Motor neuron (in vitro differentiated cells): ENCODE measurements around the gene ECHS1. TPM values are rescaled to one million over a fixed set of nuclear protein-coding genes. Genes with fewer than 3 reads are reported as not detected.

Source experiments
- ATAC-seq, 8 experiments: fragments of 200-7000 bp; cut with Tn5 transposase; replicated peaks in 6 of 8; 2 replicates each; pipeline ENCODE4 v1.8.0; 2021; ENCODE audit warnings: mild to moderate bottlenecking in 8 of 8, moderate library complexity in 8 of 8
- H3K27ac ChIP-seq, 2 donors: fragments of 250-450 bp; sonication (Bioruptor Pico); 2 replicates each; pipeline ENCODE4 v1.9.0; 2021; ENCODE audit warnings: antibody characterized with exemption in 2 of 2, mild to moderate bottlenecking in 2 of 2, moderate library complexity in 1 of 2
- H3K4me1 ChIP-seq, 2 donors: fragments of 250-450 bp; sonication (Bioruptor Pico); replicated peaks in 1 of 2; 2 replicates each; pipeline ENCODE4 v1.6.1; 2021; ENCODE audit warnings: antibody characterized with exemption in 2 of 2, mild to moderate bottlenecking in 2 of 2, moderate library complexity in 1 of 2
- H3K4me3 ChIP-seq, 5 donors: fragments of 250-450 bp; sonication (Bioruptor Pico); 2 replicates each; pipeline ENCODE4 v1.9.0; 2021; ENCODE audit warnings: antibody characterized with exemption in 5 of 5, mild to moderate bottlenecking in 5 of 5, moderate library complexity in 4 of 5
- WGBS, 10 experiments: fragments of 450-650 bp; shearing (Covaris generic); methylation state at CpG; one replicate each; pipeline ENCODE4 v1.0.0; 2022; 5-methylcytosine and 5-hydroxymethylcytosine counted together
- in situ Hi-C, 9 experiments: fragments of 400-800 bp; cut with MboI; loops; one replicate each; pipeline ENCODE4 v1.15.0; 2021; ENCODE audit warnings: low sequenced_read_pairs in 9 of 9, low pct_unique_long_range_greater_than_20kb in 2 of 9; ENCODE audit not compliant: unreplicated experiment in 9 of 9
- total RNA-seq, 8 experiments: library from RNA; unstranded; fragments of 300-600 nt; gene quantifications; 2 replicates each; pipeline versions ENCODE4 v1.2.3 to v1.2.4, GENCODE V29; 2022

ECHS1 gene
- total RNA-seq, 8 experiments from 2014 or later, result 48.7 to 117 (median 85.1) TPM

- Histone ChIP-seq H3K4me3 (peak within 1 kb of the TSS; percentile 47 to 86 (median 57)), H3K4me1 (peaks cover 0 to 5% of the 10 kb centered on the region in 2 donors), H3K27ac (peak within 1 kb of the TSS in 1 of 2 donors; percentile 78)
- in situ Hi-C loops, result no loop called here
- peak; percentile 64 to 88 (median 84) for ATAC-seq
- 0% methylated on average over 5 of the region's 83 CpGs; no CpG with 5 or more reads in 9 of the 10 experiments for WGBS, 10 experiments
These were observed 15.6 kb downstream of the ECHS1 start, which contains the start of gene FUOM for GRCh38 chr10:133357285-133358161. TSS of gene FUOM (minus strand) at chr10:133358019. CDS start at chr10:133358007, 12 bp downstream.

- peak overlapping the region; percentile 47 to 86 (median 57) for H3K4me3 ChIP-seq
- ATAC-seq, result peak in 7 of 8 experiments; percentile 2 to 35 (median 12)
- H3K27ac ChIP-seq, result no peak overlapping the region
- in situ Hi-C loops, result no loop called here
- 19 to 35% methylated on average over 2 to 3 of the region's 27 CpGs; no CpG with 5 or more reads in 8 of the 10 experiments for WGBS, 10 experiments
- H3K4me1 ChIP-seq, result peaks cover 0 to 5% of the 10 kb centered on the region in 2 donors
These were observed 16.4 kb downstream of the ECHS1 start for GRCh38 chr10:133356549-133357284.

- ATAC-seq, result no peak
- WGBS, 10 experiments, result no CpG with 5 or more reads among the region's 3 CpGs
- H3K4me1 ChIP-seq, result peaks cover 0 to 5% of the 10 kb centered on the region in 2 donors
- H3K4me3 ChIP-seq, result no peak overlapping the region
- H3K27ac ChIP-seq, result no peak overlapping the region
- in situ Hi-C loops, result no loop called here
These were observed 17.2 kb downstream of the ECHS1 start for GRCh38 chr10:133355991-133356390.

GRCh38 chr10:133355266-133355665, 17.9 kb downstream of the ECHS1 start:
- in situ Hi-C loops, result no loop called here
- no peak overlapping the region for H3K4me3 ChIP-seq
- peaks cover 0 to 5% of the 10 kb centered on the region in 2 donors for H3K4me1 ChIP-seq
- no peak overlapping the region for H3K27ac ChIP-seq
- 56 to 87% methylated on average over 2 to 3 of the region's 6 CpGs; no CpG with 5 or more reads in 8 of the 10 experiments for WGBS, 10 experiments
- ATAC-seq, result no peak

- H3K4me1 ChIP-seq, result peaks cover 0 to 5% of the 10 kb centered on the region in 2 donors
- H3K27ac ChIP-seq, result no peak overlapping the region
- 92 to 100% methylated on average over 1 to 2 of the region's 14 CpGs; no CpG with 5 or more reads in 8 of the 10 experiments for WGBS, 10 experiments
- H3K4me3 ChIP-seq, result no peak overlapping the region
- in situ Hi-C loops, result no loop called here
- ATAC-seq, result no peak
These were observed 18.4 kb downstream of the ECHS1 start for GRCh38 chr10:133354672-133355240.

GRCh38 chr10:133353988-133354605, 19.1 kb downstream of the ECHS1 start:
- Histone ChIP-seq H3K27ac (no peak overlapping the region), H3K4me3 (no peak overlapping the region), H3K4me1 (peaks cover 0 to 5% of the 10 kb centered on the region in 2 donors)
- no peak for ATAC-seq
- WGBS, 10 experiments, result 67 to 95% (median 85%) methylated on average over 3 to 9 of the region's 16 CpGs; no CpG with 5 or more reads in 5 of the 10 experiments
- in situ Hi-C loops, result no loop called here

- H3K4me3 ChIP-seq, result no peak overlapping the region
- no peak for ATAC-seq
- peaks cover 0 to 5% of the 10 kb centered on the region in 2 donors for H3K4me1 ChIP-seq
- in situ Hi-C loops, result no loop called here
- no peak overlapping the region for H3K27ac ChIP-seq
- 17 to 100% (median 100%) methylated on average over 1 to 7 of the region's 16 CpGs; no CpG with 5 or more reads in 3 of the 10 experiments for WGBS, 10 experiments
These were observed 19.8 kb downstream of the ECHS1 start for GRCh38 chr10:133353202-133353959.

GRCh38 chr10:133351408-133352318, 21.5 kb downstream of the ECHS1 start:
- H3K4me3 ChIP-seq, result no peak overlapping the region
- in situ Hi-C loops, result no loop called here
- WGBS, 10 experiments, result 60 to 80% (median 69%) methylated on average over 1 to 7 of the region's 24 CpGs; no CpG with 5 or more reads in 5 of the 10 experiments
- H3K27ac ChIP-seq, result no peak overlapping the region
- peak in 2 of 8 experiments; percentile 12 to 34 for ATAC-seq
- H3K4me1 ChIP-seq, result peaks cover 0 to 2% of the 10 kb centered on the region in 2 donors

- in situ Hi-C loops, result no loop called here
- ATAC-seq, result peak in 1 of 8 experiments; percentile 5
- 14% methylated on average over 3 of the region's 13 CpGs; no CpG with 5 or more reads in 9 of the 10 experiments for WGBS, 10 experiments
- H3K4me1 ChIP-seq, result no peaks in the 10 kb centered on the region
- H3K27ac ChIP-seq, result no peak overlapping the region
- H3K4me3 ChIP-seq, result no peak overlapping the region
These were observed 22.2 kb downstream of the ECHS1 start for GRCh38 chr10:133350950-133351329.

GRCh38 chr10:133350283-133350949, 22.7 kb downstream of the ECHS1 start:
- 0 to 80% methylated on average over 1 of the region's 12 CpGs; no CpG with 5 or more reads in 8 of the 10 experiments for WGBS, 10 experiments
- in situ Hi-C loops, result no loop called here
- H3K4me3 ChIP-seq, result no peak overlapping the region

GRCh38 chr10:133349577-133350011, 23.6 kb downstream of the ECHS1 start:
- H3K27ac ChIP-seq, result no peak overlapping the region
- H3K4me1 ChIP-seq, result no peaks in the 10 kb centered on the region
- ATAC-seq, result peak in 5 of 8 experiments; percentile 5 to 20 (median 7)
- H3K4me3 ChIP-seq, result no peak overlapping the region
- in situ Hi-C loops, result no loop called here
- 100% methylated on average over 2 of the region's 9 CpGs; no CpG with 5 or more reads in 9 of the 10 experiments for WGBS, 10 experiments

More at GRCh38 chr10:133350283-133350949, 22.7 kb downstream of the ECHS1 start:
- no peaks in the 10 kb centered on the region for H3K4me1 ChIP-seq
- ATAC-seq, result no peak
- no peak overlapping the region for H3K27ac ChIP-seq
